GM10248 (cell line): ENCODE data around the gene SLC22A23.

Experiments
- CTCF ChIA-PET: fragments of 300-600 bp; sonication (Branson Sonifier 250); formaldehyde crosslinking; extraction: SDS; loops from one replicate; lab custom pipeline; 2021; ENCODE audit warnings: antibody characterized with exemption; lab: Yijun Ruan, JAX
- POLR2A ChIA-PET: fragments of 350-650 bp; sonication (Branson Sonifier 250); formaldehyde crosslinking; extraction: SDS; loops from one replicate; lab custom pipeline; 2020; ENCODE audit warnings: antibody characterized with exemption; lab: Yijun Ruan, JAX
- DNase-seq: peaks from one replicate; pipeline ENCODE4 v3.0.0; 2012; ENCODE audit errors: extremely low spot score
- CTCF ChIP-seq: IDR thresholded peaks from 2 replicates; pipeline ENCODE4 v1.5.1; 2012; ENCODE audit warnings: mild to moderate bottlenecking, low read depth; ENCODE audit errors: extremely low read depth, missing control alignments, control extremely low read depth

SLC22A23 gene

GRCh38 chr6:3415490-3415889 lies 41.4 kb downstream of the SLC22A23 start:
- CTCF ChIA-PET: interaction anchor here (0.8 to 1.7 kb wide), 5 partner anchors 12 to 317 kb away, joined by 3 to 6 read pairs (median 3); no protein-coding TSS in a partner anchor
- POLR2A ChIA-PET: no interaction called here
- no peak for TF ChIP-seq CTCF

GRCh38 chr6:3415082-3415453 lies 41.8 kb downstream of the SLC22A23 start:
- TF ChIP-seq CTCF: no peak
- POLR2A ChIA-PET: interaction anchor here (0.6 kb wide), 2 partner anchors 29 to 1804 kb away, joined by 3 read pairs; no protein-coding TSS in a partner anchor
- CTCF ChIA-PET: interaction anchor here (0.8 to 1.7 kb wide), 5 partner anchors 11 to 317 kb away, joined by 3 to 6 read pairs (median 3); no protein-coding TSS in a partner anchor
- DNase-seq: no peak

More at GRCh38 chr6:3415490-3415889, 41.4 kb downstream of the SLC22A23 start:
- no peak for DNase-seq

GRCh38 chr6:3414327-3415081 lies 42.3 kb downstream of the SLC22A23 start:
- ChIA-PET CTCF (interaction anchor here (1.0 to 2.7 kb wide), 5 partner anchors 13 to 318 kb away, joined by 3 to 9 read pairs (median 3); no protein-coding TSS in a partner anchor), POLR2A (interaction anchor here (0.6 kb wide), 2 partner anchors 29 to 1804 kb away, joined by 3 read pairs; no protein-coding TSS in a partner anchor)
- DNase-seq: peak; percentile 29
- no peak for TF ChIP-seq CTCF

- ChIA-PET CTCF (interaction anchor here (0.8 to 3.3 kb wide), 5 partner anchors 10 to 319 kb away, joined by 3 to 11 read pairs (median 9); no protein-coding TSS in a partner anchor), POLR2A (no interaction called here)
- TF ChIP-seq CTCF: no peak
- DNase-seq: no peak
Measured at GRCh38 chr6:3413592-3413991, 43.3 kb downstream of the SLC22A23 start.

- DNase-seq: no peak
- CTCF ChIA-PET: interaction anchor here (0.8 to 3.3 kb wide), 7 partner anchors 9 to 319 kb away, joined by 3 to 11 read pairs (median 7); no protein-coding TSS in a partner anchor
- POLR2A ChIA-PET: no interaction called here
- TF ChIP-seq CTCF: no peak
Measured at GRCh38 chr6:3412779-3413500, 43.9 kb downstream of the SLC22A23 start.

- no peak for DNase-seq
- TF ChIP-seq CTCF: no peak
- POLR2A ChIA-PET: no interaction called here
- CTCF ChIA-PET: interaction anchor here (0.6 to 3.3 kb wide), 17 partner anchors 8 to 321 kb away, joined by 3 to 11 read pairs (median 4); no protein-coding TSS in a partner anchor
Measured at GRCh38 chr6:3411967-3412778, 44.7 kb downstream of the SLC22A23 start.
